Right cardiac atrium (tissue), 5 donors: ENCODE measurements around the gene TRMT6. TPM values are rescaled to one million over a fixed set of nuclear protein-coding genes. Genes with fewer than 3 reads are reported as not detected.

Experiments
- ATAC-seq, 2 donors: fragments of 200-7000 bp; cut with Tn5 transposase; one replicate each; pipeline versions ENCODE4 v1.8.0 to v1.9.1; 2020; ENCODE audit warnings: moderate library complexity in 2 of 2, mild to moderate bottlenecking in 1 of 2
- DNase-seq, 3 donors: peaks; one replicate each; pipeline ENCODE4 v3.0.0-alpha.2; 2020
- H3K27ac ChIP-seq: one replicate; pipeline ENCODE4 v1.5.1; 2013; ENCODE audit warnings: mild to moderate bottlenecking, low read length, control low read depth, moderate library complexity
- H3K27me3 ChIP-seq: one replicate; pipeline ENCODE4 v1.6.1; 2013; ENCODE audit not compliant: control insufficient read depth, insufficient read depth
- H3K4me1 ChIP-seq: one replicate; pipeline ENCODE4 v1.6.1; 2013; ENCODE audit warnings: low read length; ENCODE audit not compliant: control insufficient read depth, insufficient read depth
- H3K4me3 ChIP-seq: one replicate; pipeline ENCODE4 v1.5.1; 2013; ENCODE audit warnings: low read length, control low read depth
- H3K9me3 ChIP-seq: one replicate; pipeline ENCODE4 v1.6.1; 2013; ENCODE audit warnings: low read length; ENCODE audit not compliant: control insufficient read depth
- WGBS: extraction: QIAGEN DNeasy Blood & Tissue Kit; methylation state at CpG from one replicate; pipeline ENCODE4 v1.1.7; 2013; 5-methylcytosine and 5-hydroxymethylcytosine counted together
- intact Hi-C, 4 donors: fragments of 100-400 bp; cut with DNase I; formaldehyde crosslinking; loops; one replicate each; pipeline versions ENCODE4 v1.11.0 to v1.14.0; 2022 to 2023
- polyA plus RNA-seq: library from polyadenylated mRNA; stranded (reverse); fragments of 200-250 nt; gene quantifications from one replicate; pipeline ENCODE4 v1.2.3, GENCODE V29; 2013
- total RNA-seq, 4 donors: library from RNA; stranded (reverse); fragmentation: NEBNext Ultra II Directional; extraction: Animal tissue kit (Norgen Biotek cat#: 25700); gene quantifications; one replicate each; pipeline ENCODE4 v1.2.1, GENCODE V29; 2021
- donor health status: healthy with polysubstance abuse.
- donor health status: DM: no; HTN: yes; CAD: no.
- donor health status: DM: no; HTN: no; CAD: no.
- donor health status: DM: no; HTN: yes; CAD: no; lungs with severe emphysema.
- donor health status: DM: yes; HTN: yes; CAD: no.

The TRMT6 gene
- total and polyA plus RNA-seq, 5 donors = 7.6 to 11.0 (median 9.4) TPM

- no peak for ATAC-seq
- H3K27ac ChIP-seq = no peak overlapping the region
- H3K4me1 ChIP-seq = no peaks in the 10 kb centered on the region
- no peaks in the 10 kb centered on the region for H3K27me3 ChIP-seq
- WGBS = 54% methylated on average over 3 of the region's 3 CpGs
- H3K4me3 ChIP-seq = no peak overlapping the region
- no peaks in the 10 kb centered on the region for H3K9me3 ChIP-seq
- DNase-seq = no peak
- intact Hi-C loops = no loop called here
Observed at GRCh38 chr20:5925551-5925950, 24.8 kb downstream of the TRMT6 start.

GRCh38 chr20:5923493-5923892 is 26.8 kb downstream of the TRMT6 start:
- DNase-seq = no peak
- H3K27me3 ChIP-seq = no peaks in the 10 kb centered on the region
- H3K27ac ChIP-seq = no peak overlapping the region
- no peaks in the 10 kb centered on the region for H3K9me3 ChIP-seq
- intact Hi-C loops = no loop called here
- ATAC-seq = no peak
- H3K4me3 ChIP-seq = no peak overlapping the region
- 59% methylated on average over 5 of the region's 5 CpGs for WGBS
- no peaks in the 10 kb centered on the region for H3K4me1 ChIP-seq

GRCh38 chr20:5920581-5920980 is 29.8 kb downstream of the TRMT6 start:
- Histone ChIP-seq H3K4me3 (no peak overlapping the region), H3K27ac (no peak overlapping the region), H3K9me3 (no peaks in the 10 kb centered on the region), H3K27me3 (no peaks in the 10 kb centered on the region), H3K4me1 (no peaks in the 10 kb centered on the region)
- intact Hi-C loops = no loop called here
- 35% methylated on average over 1 of the region's 1 CpG for WGBS
- DNase-seq (no peak), ATAC-seq (no peak)

GRCh38 chr20:5919626-5920544 is 30.4 kb downstream of the TRMT6 start:
- WGBS = 64% methylated on average over 8 of the region's 8 CpGs
- intact Hi-C loops = no loop called here

GRCh38 chr20:5918856-5919625 is 31.3 kb downstream of the TRMT6 start:
- H3K27ac ChIP-seq = no peak overlapping the region
- no peaks in the 10 kb centered on the region for H3K27me3 ChIP-seq
- no peaks in the 10 kb centered on the region for H3K4me1 ChIP-seq
- no peaks in the 10 kb centered on the region for H3K9me3 ChIP-seq
- DNase-seq (no peak), ATAC-seq (no peak)
- WGBS = 44% methylated on average over 3 of the region's 3 CpGs
- no peak overlapping the region for H3K4me3 ChIP-seq
- intact Hi-C loops = no loop called here

More at GRCh38 chr20:5919626-5920544, 30.4 kb downstream of the TRMT6 start:
- no peak for DNase-seq
- no peak overlapping the region for H3K27ac ChIP-seq
- H3K9me3 ChIP-seq = no peaks in the 10 kb centered on the region
- no peaks in the 10 kb centered on the region for H3K27me3 ChIP-seq
- no peak for ATAC-seq
- no peaks in the 10 kb centered on the region for H3K4me1 ChIP-seq
- H3K4me3 ChIP-seq = no peak overlapping the region

- DNase-seq = no peak
- no peak overlapping the region for H3K27ac ChIP-seq
- no peak overlapping the region for H3K4me3 ChIP-seq
- 33% methylated on average over 1 of the region's 1 CpG for WGBS
- H3K9me3 ChIP-seq = no peaks in the 10 kb centered on the region
- intact Hi-C loops = no loop called here
- H3K4me1 ChIP-seq = peaks cover 3% of the 10 kb centered on the region
- H3K27me3 ChIP-seq = no peaks in the 10 kb centered on the region
- ATAC-seq = no peak
Observed at GRCh38 chr20:5914859-5915258, 35.5 kb downstream of the TRMT6 start.

- peaks cover 2% of the 10 kb centered on the region for H3K27me3 ChIP-seq
- no peak overlapping the region for H3K4me3 ChIP-seq
- 89% methylated on average over 2 of the region's 2 CpGs for WGBS
- peaks cover 3% of the 10 kb centered on the region for H3K4me1 ChIP-seq
- no peak overlapping the region for H3K27ac ChIP-seq
- ATAC-seq (no peak), DNase-seq (no peak)
- no peaks in the 10 kb centered on the region for H3K9me3 ChIP-seq
- intact Hi-C loops = no loop called here
Observed at GRCh38 chr20:5913166-5913565, 37.2 kb downstream of the TRMT6 start.

- no peak overlapping the region for H3K4me3 ChIP-seq
- H3K4me1 ChIP-seq = peaks cover 3% of the 10 kb centered on the region
- intact Hi-C loops = no loop called here
- H3K27me3 ChIP-seq = peaks cover 2% of the 10 kb centered on the region
- H3K27ac ChIP-seq = no peak overlapping the region
- DNase-seq (no peak), ATAC-seq (no peak)
- no peaks in the 10 kb centered on the region for H3K9me3 ChIP-seq
- WGBS = 68% methylated on average over 6 of the region's 6 CpGs
Observed at GRCh38 chr20:5910186-5910585, 40.1 kb downstream of the TRMT6 start.

GRCh38 chr20:5908981-5909380 is 41.4 kb downstream of the TRMT6 start:
- intact Hi-C loops = loop anchor here in 1 of 4 donors (10.0 kb wide), 1 partner anchor 94 kb away; no protein-coding TSS in a partner anchor
- Histone ChIP-seq H3K27ac (no peak overlapping the region), H3K4me3 (no peak overlapping the region), H3K4me1 (peaks cover 3% of the 10 kb centered on the region), H3K9me3 (no peaks in the 10 kb centered on the region), H3K27me3 (peaks cover 2% of the 10 kb centered on the region)
- ATAC-seq (no peak), DNase-seq (no peak)
- WGBS = 65% methylated on average over 2 of the region's 2 CpGs

GRCh38 chr20:5900908-5901307 is 49.4 kb downstream of the TRMT6 start:
- intact Hi-C loops = loop anchor here in 1 of 4 donors (10.0 kb wide), 1 partner anchor 86 kb away; no protein-coding TSS in a partner anchor
- 67% methylated on average over 1 of the region's 1 CpG for WGBS
- ATAC-seq = no peak

GRCh38 chr20:5899444-5899843 is 50.9 kb downstream of the TRMT6 start:
- ATAC-seq = no peak
- H3K27me3 ChIP-seq = no peaks in the 10 kb centered on the region
- H3K9me3 ChIP-seq = no peaks in the 10 kb centered on the region
- 56% methylated on average over 1 of the region's 1 CpG for WGBS
- H3K4me1 ChIP-seq = no peaks in the 10 kb centered on the region
- H3K4me3 ChIP-seq = no peak overlapping the region
- H3K27ac ChIP-seq = no peak overlapping the region
- DNase-seq = no peak
- intact Hi-C loops = no loop called here

More at GRCh38 chr20:5900908-5901307, 49.4 kb downstream of the TRMT6 start:
- Histone ChIP-seq H3K27me3 (no peaks in the 10 kb centered on the region), H3K4me3 (no peak overlapping the region), H3K27ac (no peak overlapping the region), H3K4me1 (no peaks in the 10 kb centered on the region), H3K9me3 (no peaks in the 10 kb centered on the region)
- no peak for DNase-seq
